ENCODE data around the gene TMEM163.

Gene TMEM163

GRCh38 chr2:134555411-134555810 is 163.4 kb downstream of the TMEM163 start:
- DNase-seq (ENCODE audit: extremely low spot score), result no peak
- TF ChIP-seq CTBP1 (IDR thresholded peaks at IDR 0.05; ENCODE audit: borderline replicate concordance) (no peak), NFRKB (IDR thresholded peaks at IDR 0.05) (no peak), L3MBTL2 (conservative IDR thresholded peaks at IDR 0.05) (no peak), FOXK2 (IDR thresholded peaks at IDR 0.05) (no peak), ELF4 (IDR thresholded peaks at IDR 0.05) (no peak), ZNF384 (IDR thresholded peaks at IDR 0.05) (no peak), ARNT (IDR thresholded peaks at IDR 0.05) (no peak)
- POLR2A ChIA-PET, result no interaction called here
- CTCF ChIA-PET, result interaction anchor here (0.6 kb wide), 1 partner anchor 741 kb away, joined by 3 read pairs; no protein-coding TSS in a partner anchor

GRCh38 chr2:134553657-134554056 is 165.1 kb downstream of the TMEM163 start:
- POLR2A ChIA-PET, result no interaction called here
- CTCF ChIA-PET, result no interaction called here
- no peak for DNase-seq (ENCODE audit: extremely low spot score)
- no peak for TF ChIP-seq FOXM1 (IDR thresholded peaks at IDR 0.05; ENCODE audit: borderline replicate concordance)
- TF ChIP-seq HDGF (IDR thresholded peaks at IDR 0.05; ENCODE audit: borderline replicate concordance), result no peak
- no peak for TF ChIP-seq FOXK2 (IDR thresholded peaks at IDR 0.05)
- TF ChIP-seq L3MBTL2 (conservative IDR thresholded peaks at IDR 0.05), result 0 out of 2 replicates have a peak, but pooled peaks have one; percentile 29

- POLR2A ChIA-PET, result no interaction called here
- CTCF ChIA-PET, result no interaction called here
Measured at GRCh38 chr2:134550566-134551164, 168.1 kb downstream of the TMEM163 start.

GRCh38 chr2:134549104-134549503 is 169.7 kb downstream of the TMEM163 start:
- ChIA-PET CTCF (no interaction called here), POLR2A (no interaction called here)
- no peak for DNase-seq (ENCODE audit: extremely low spot score)
- TF ChIP-seq PKNOX1 (IDR thresholded peaks at IDR 0.05), result no peak
- TF ChIP-seq FOXM1 (IDR thresholded peaks at IDR 0.05; ENCODE audit: borderline replicate concordance), result no peak
- TF ChIP-seq NFRKB (IDR thresholded peaks at IDR 0.05), result no peak
- no peak for TF ChIP-seq ELF4 (IDR thresholded peaks at IDR 0.05)
- TF ChIP-seq TARDBP (IDR thresholded peaks at IDR 0.05), result no peak
- no peak for TF ChIP-seq HDGF (IDR thresholded peaks at IDR 0.05; ENCODE audit: borderline replicate concordance)
- no peak for TF ChIP-seq LEF1 (IDR thresholded peaks at IDR 0.05; ENCODE audit: borderline replicate concordance)
- no peak for TF ChIP-seq BHLHE40 (IDR thresholded peaks at IDR 0.05; ENCODE audit: borderline replicate concordance)
- no peak for TF ChIP-seq FOXA1 (IDR thresholded peaks at IDR 0.05)
- no peak for TF ChIP-seq FOXK2 (IDR thresholded peaks at IDR 0.05)
- no peak for TF ChIP-seq L3MBTL2 (conservative IDR thresholded peaks at IDR 0.05)

More at GRCh38 chr2:134550566-134551164, 168.1 kb downstream of the TMEM163 start:
- no peak for TF ChIP-seq FOXK2 (IDR thresholded peaks at IDR 0.05)
- TF ChIP-seq FOXA1 (IDR thresholded peaks at IDR 0.05), result no peak
- no peak for TF ChIP-seq NFRKB (IDR thresholded peaks at IDR 0.05)
- no peak for TF ChIP-seq PKNOX1 (IDR thresholded peaks at IDR 0.05)
- TF ChIP-seq SP1 (IDR thresholded peaks at IDR 0.05), result no peak
- no peak for TF ChIP-seq ELF4 (IDR thresholded peaks at IDR 0.05)
- no peak for TF ChIP-seq ZNF384 (IDR thresholded peaks at IDR 0.05)
- TF ChIP-seq HDGF (IDR thresholded peaks at IDR 0.05; ENCODE audit: borderline replicate concordance), result no peak
- TF ChIP-seq LEF1 (IDR thresholded peaks at IDR 0.05; ENCODE audit: borderline replicate concordance), result no peak
- TF ChIP-seq SUZ12 (IDR thresholded peaks at IDR 0.05), result no peak
- no peak for TF ChIP-seq ARNT (IDR thresholded peaks at IDR 0.05)
- no peak for TF ChIP-seq CTBP1 (IDR thresholded peaks at IDR 0.05; ENCODE audit: borderline replicate concordance)
- DNase-seq (ENCODE audit: extremely low spot score), result no peak

GRCh38 chr2:134540990-134541389 is 177.8 kb downstream of the TMEM163 start:
- no peak for DNase-seq (ENCODE audit: extremely low spot score)
- POLR2A ChIA-PET, result no interaction called here
- CTCF ChIA-PET, result no interaction called here
- TF ChIP-seq FOXK2 (IDR thresholded peaks at IDR 0.05) (no peak), LEF1 (IDR thresholded peaks at IDR 0.05; ENCODE audit: borderline replicate concordance) (no peak)

GRCh38 chr2:134539981-134540380 is 178.8 kb downstream of the TMEM163 start:
- no peak for TF ChIP-seq FOXK2 (IDR thresholded peaks at IDR 0.05)
- TF ChIP-seq FOXM1 (IDR thresholded peaks at IDR 0.05; ENCODE audit: borderline replicate concordance), result no peak
- no peak for TF ChIP-seq NFRKB (IDR thresholded peaks at IDR 0.05)
- TF ChIP-seq FOXA1 (IDR thresholded peaks at IDR 0.05), result no peak
- no peak for TF ChIP-seq L3MBTL2 (conservative IDR thresholded peaks at IDR 0.05)
- no peak for TF ChIP-seq ZNF384 (IDR thresholded peaks at IDR 0.05)
- no peak for TF ChIP-seq BHLHE40 (IDR thresholded peaks at IDR 0.05; ENCODE audit: borderline replicate concordance)
- TF ChIP-seq PKNOX1 (IDR thresholded peaks at IDR 0.05), result no peak
- no peak for TF ChIP-seq SUZ12 (IDR thresholded peaks at IDR 0.05)
- no peak for TF ChIP-seq HDGF (IDR thresholded peaks at IDR 0.05; ENCODE audit: borderline replicate concordance)
- TF ChIP-seq ARNT (IDR thresholded peaks at IDR 0.05), result no peak
- TF ChIP-seq CTBP1 (IDR thresholded peaks at IDR 0.05; ENCODE audit: borderline replicate concordance), result no peak
- no peak for TF ChIP-seq LEF1 (IDR thresholded peaks at IDR 0.05; ENCODE audit: borderline replicate concordance)
- no peak for TF ChIP-seq SP1 (IDR thresholded peaks at IDR 0.05)
- TF ChIP-seq TARDBP (IDR thresholded peaks at IDR 0.05), result no peak
- CTCF ChIA-PET, result no interaction called here

GRCh38 chr2:134537702-134538101 is 181.1 kb downstream of the TMEM163 start:
- DNase-seq (ENCODE audit: extremely low spot score), result no peak
- TF ChIP-seq LEF1 (IDR thresholded peaks at IDR 0.05; ENCODE audit: borderline replicate concordance) (no peak), HDGF (IDR thresholded peaks at IDR 0.05; ENCODE audit: borderline replicate concordance) (no peak), CTBP1 (IDR thresholded peaks at IDR 0.05; ENCODE audit: borderline replicate concordance) (no peak), FOXM1 (IDR thresholded peaks at IDR 0.05; ENCODE audit: borderline replicate concordance) (no peak)
- POLR2A ChIA-PET, result no interaction called here
- CTCF ChIA-PET, result no interaction called here

More at GRCh38 chr2:134539981-134540380, 178.8 kb downstream of the TMEM163 start:
- POLR2A ChIA-PET, result no interaction called here
- no peak for DNase-seq (ENCODE audit: extremely low spot score)

All from HEK293T (cell line).